GM18858 (cell line): ENCODE data around the gene CSGALNACT2.
"Not testable (repeated sequence)": the region's sequence is repeated elsewhere in the genome, so short reads cannot be mapped to it uniquely, and the experiment has no call there.

Source experiments
- ATAC-seq: cut with Tn5 transposase; IDR thresholded peaks from one replicate; pipeline ENCODE4 v1.9.1; 2021; ENCODE audit not compliant: unreplicated experiment

The CSGALNACT2 gene

DNA sequence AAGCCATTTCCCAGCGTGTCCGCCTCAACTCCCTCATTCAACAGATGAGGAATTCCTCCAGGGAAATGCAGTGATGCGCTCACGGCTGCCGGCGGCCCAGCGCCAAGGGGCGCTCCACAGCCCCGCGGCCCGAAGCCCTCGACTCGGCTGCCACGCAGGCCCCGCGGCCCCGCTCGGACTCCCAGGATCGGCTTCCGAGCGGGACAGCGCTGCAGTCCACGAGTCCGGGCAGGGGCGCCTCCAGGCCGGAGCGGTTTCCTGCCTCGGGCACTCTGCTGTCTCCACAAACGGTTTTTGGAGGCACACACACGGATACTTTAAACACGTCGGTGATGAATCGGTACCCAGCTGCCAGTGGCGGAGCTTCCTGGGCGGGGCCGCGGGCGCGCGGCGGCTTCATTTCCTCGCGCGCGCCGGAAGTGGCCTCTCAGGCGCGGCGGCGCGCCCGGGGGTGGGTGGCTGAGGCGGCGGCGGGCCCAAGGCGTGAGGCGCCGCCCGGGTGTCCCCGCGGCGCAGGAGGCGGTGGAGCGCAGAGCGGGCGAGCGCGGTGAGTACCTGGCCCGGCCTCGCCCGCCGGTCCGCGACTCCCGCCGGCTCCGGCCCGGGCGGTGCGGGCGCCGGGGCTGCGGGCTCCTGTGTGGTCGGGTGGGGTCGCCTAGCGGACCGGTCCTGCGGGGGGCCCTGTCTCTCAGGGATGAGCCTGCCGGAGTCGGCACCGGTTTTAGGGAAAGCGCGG lies at the start of gene CSGALNACT2:
CSGALNACT2 (plus strand) TSS at position 425 of the 736 bp plus-strand sequence. CDS start 16,705 bp downstream, outside the sequence.
- ATAC-seq: peak; percentile 53

DNA sequence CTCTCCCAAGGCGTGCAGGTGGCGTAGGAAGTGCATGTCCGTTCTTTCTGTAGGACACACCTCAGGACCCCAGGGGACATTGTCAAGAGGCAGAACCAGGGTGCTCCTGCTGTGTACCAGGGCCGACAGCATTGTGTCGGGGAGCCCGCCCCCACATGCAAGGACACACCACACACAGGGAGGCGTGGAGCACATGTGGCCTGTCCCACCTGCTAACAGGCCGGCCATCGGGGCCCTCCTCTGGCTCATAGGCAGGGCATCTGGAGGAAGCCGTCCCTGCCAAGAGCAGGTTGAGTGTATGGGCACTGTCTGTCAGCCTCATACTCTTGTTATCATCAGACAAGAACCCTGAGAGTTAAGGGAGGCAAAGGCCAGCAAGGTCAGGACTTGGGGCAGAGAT lies 48.7 kb upstream of the CSGALNACT2 start:
- no peak for ATAC-seq

DNA sequence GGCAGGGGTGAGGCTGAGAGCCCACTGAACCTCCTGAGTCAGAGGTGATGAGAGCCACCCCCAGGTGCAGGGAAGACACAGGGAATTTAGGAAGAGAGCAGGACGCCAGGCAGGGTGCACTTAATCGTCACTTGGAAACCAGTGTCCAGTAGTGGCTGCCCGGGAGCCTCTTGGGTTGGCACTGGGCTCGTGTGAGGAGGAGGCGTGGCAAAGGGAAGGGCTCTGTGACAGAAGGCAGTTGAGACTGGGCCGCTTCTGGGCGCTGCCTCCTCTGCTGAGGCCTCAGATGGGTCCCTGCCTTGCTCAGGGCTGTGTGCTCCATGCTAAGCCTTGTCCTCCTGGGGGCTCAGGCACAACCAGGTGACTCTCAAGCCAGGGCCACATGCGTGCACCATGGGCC lies 48.1 kb upstream of the CSGALNACT2 start:
- ATAC-seq: no peak

DNA sequence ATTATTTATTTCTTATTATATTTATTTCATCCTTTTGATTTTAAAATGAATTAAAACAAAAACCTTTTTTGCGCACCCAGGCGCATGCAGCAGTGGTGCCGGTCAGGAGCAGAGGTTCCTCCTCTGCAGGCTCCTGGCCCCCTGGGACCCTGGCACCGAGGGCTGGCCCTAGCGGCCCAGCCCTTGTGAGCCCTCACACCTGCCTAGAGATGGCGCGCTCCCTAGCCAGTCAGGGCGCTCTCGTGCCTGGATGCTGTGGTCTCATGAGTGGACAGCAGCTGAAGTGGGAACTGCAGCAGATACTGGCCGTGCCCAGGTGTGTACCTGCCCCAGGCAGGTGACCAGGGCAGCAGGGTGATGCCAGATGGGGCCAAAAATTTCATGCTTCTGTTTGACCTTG lies 47.6 kb upstream of the CSGALNACT2 start:
- ATAC-seq: no peak

DNA sequence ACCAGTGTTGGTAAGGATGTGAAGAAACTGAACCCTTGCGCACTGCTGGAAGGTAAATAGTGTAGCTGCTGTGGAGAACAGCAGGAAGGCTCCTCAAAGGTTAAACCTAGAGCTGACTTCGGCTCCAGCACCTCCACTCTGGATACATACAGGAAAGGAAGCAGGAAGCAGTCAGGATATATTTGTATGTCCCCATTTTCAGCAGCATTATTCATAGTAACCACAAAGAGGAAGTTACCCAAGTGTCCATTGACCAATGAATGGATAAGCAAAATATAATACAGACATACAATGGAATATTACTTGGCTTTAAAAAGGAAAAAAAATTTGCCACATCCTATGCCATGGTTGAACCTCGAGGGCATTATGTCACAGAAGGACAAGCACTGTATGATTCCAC lies 46.4 kb upstream of the CSGALNACT2 start:
- ATAC-seq: no peak

- no peak for ATAC-seq
Observed at GRCh38 chr10:43093423-43094076, 44.7 kb upstream of the CSGALNACT2 start.

GRCh38 chr10:43094085-43094484 lies 44.2 kb upstream of the CSGALNACT2 start:
- ATAC-seq: no peak

- not testable (repeated sequence) for ATAC-seq
Observed at GRCh38 chr10:43099339-43099738, 38.9 kb upstream of the CSGALNACT2 start.

DNA sequence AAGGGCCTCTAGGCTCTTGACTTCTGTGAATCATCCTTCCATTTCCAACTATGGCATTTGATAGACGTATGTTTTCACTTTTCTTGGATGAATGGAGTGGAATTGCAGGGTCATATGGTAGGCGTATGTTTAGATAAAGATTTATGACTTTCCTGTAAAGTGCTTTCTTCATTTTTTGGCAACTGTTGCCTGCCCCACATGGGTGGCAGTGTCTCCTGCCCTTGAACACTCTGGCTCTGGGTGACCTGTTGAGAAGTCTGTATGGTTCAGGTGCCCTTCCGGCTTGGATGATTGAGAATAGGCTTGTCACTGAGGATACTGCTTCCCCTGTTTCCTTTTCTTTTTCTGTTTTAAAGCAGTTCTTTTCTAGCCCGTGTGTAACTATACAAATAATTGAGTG lies 38.3 kb upstream of the CSGALNACT2 start:
- ATAC-seq: no peak

- ATAC-seq: no peak
Observed at GRCh38 chr10:43100366-43100765, 37.9 kb upstream of the CSGALNACT2 start.

GRCh38 chr10:43102063-43102828 lies 36.0 kb upstream of the CSGALNACT2 start:
- ATAC-seq: no peak

DNA sequence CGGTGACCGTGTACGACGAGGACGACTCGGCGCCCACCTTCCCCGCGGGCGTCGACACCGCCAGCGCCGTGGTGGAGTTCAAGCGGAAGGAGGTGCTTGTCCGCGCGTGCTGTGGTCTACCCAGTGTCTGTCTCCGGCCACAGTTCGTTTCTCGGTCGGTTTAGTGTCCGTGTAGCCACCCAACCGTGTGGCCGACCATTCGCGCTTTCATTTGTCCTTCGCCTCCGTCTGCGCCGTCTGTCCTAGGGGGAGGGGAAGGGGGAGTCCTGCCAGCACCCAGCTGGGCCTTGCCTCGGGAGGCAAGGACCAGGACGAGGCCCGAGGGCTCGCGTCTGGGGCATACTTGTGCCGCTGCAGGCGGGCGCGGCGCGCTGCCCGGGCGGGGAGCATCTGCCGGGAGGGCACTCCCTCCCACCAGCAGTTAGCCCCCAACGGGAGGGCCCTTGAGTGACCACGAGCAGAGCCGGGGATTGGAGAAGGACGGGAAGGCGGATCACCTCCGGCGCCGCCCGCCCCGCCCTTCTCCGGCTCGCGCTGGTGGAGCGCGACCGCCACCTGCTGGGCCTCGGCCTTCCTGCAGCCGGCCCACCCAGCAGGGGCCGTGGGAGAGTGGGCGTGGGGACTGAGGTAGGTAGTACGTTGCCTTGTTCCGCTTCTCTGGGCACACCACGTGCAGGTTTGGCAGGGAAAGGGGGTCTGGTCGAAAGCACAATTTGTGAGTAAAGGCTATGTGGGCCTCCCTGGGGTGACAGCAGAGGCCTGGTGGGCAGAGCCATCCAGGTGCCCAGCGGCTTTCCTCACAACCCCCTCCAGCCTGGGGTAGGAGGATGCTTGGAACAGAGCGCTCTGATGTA lies 32.9 kb upstream of the CSGALNACT2 start:
- ATAC-seq: peak; percentile 78

- ATAC-seq: no peak
Observed at GRCh38 chr10:43105956-43106229, 32.4 kb upstream of the CSGALNACT2 start.

DNA sequence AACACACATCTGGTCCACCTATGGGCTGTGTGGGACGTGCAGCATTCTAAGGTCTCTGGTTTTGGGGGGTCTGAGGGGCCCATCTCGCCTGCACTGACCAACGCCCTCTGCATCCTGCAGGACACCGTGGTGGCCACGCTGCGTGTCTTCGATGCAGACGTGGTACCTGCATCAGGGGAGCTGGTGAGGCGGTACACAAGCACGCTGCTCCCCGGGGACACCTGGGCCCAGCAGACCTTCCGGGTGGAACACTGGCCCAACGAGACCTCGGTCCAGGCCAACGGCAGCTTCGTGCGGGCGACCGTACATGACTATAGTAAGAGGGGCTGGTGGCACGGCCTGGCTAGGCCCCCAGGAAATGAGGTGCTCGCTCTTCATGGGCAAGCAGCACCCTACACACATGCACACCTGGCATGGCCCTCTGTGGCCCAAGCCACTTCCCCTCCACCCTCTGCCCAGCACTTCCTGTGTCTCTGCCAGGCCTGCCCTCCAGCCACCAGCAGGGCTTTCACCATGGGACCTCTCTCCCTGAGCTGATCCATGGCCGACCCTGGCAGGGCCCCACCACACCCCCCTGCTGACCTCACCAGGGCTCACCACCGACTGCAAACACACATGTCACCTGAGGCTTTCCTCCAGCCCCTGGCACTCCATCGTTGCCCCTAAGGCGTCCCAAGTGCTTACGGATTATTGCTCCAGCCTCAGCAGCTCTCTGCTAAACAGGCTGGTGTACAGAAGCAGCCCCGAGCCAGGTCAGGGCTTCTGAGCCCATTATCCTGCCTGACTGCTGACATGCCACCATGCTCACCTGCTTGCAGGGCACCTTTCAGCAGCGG lies 31.8 kb upstream of the CSGALNACT2 start:
- no peak for ATAC-seq

DNA sequence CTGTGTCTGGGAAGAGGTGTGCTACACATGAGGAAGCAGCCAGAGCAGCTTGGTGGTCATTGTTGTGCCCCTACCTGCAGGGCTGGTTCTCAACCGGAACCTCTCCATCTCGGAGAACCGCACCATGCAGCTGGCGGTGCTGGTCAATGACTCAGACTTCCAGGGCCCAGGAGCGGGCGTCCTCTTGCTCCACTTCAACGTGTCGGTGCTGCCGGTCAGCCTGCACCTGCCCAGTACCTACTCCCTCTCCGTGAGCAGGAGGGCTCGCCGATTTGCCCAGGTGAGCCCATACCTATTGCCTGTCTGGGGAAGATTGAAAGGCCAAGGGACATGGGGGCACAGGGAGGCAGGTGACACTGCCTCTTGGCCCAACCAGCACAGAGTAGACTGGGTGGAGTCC lies 29.3 kb upstream of the CSGALNACT2 start:
- ATAC-seq: no peak

GRCh38 chr10:43109671-43110249 lies 28.5 kb upstream of the CSGALNACT2 start:
- ATAC-seq: no peak

DNA sequence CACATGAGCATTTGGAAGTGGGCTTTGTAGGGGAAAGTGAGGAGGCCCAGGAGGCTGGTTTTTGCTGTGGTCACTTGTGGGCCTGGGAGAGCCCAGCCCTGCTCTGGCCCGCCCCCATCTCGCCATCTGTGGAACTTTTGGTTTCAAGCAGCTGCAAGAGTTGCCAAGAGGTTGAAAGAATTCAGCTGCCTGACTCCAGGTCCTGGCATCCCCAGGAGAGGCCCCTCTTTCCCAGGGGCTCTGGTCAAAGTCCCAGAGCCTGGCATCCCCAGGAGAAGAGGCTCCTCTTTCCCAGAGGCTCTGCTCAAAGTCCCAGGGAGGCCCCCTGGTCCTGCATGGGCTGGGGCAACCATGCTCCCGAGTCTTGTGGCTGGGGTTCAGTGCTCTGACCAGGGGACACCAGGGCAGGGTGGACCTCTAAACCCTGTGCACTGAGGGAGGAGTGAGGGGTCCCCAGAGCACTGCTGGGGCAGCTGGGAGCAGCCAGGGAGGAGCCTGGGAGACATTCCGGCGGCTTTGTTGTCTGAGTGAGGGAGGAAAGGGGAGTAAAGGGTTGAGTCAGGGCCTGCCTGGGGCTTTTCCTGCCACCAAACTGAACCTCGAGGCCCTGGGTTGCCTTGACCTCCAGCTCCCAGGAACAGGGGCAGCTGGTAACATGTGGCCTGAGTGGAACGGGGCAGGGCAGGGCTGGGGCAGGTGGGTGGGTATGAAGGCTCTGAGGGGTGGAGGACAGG lies 27.7 kb upstream of the CSGALNACT2 start:
- ATAC-seq: peak; percentile 60

GRCh38 chr10:43111101-43111500 lies 27.1 kb upstream of the CSGALNACT2 start:
- no peak for ATAC-seq

DNA sequence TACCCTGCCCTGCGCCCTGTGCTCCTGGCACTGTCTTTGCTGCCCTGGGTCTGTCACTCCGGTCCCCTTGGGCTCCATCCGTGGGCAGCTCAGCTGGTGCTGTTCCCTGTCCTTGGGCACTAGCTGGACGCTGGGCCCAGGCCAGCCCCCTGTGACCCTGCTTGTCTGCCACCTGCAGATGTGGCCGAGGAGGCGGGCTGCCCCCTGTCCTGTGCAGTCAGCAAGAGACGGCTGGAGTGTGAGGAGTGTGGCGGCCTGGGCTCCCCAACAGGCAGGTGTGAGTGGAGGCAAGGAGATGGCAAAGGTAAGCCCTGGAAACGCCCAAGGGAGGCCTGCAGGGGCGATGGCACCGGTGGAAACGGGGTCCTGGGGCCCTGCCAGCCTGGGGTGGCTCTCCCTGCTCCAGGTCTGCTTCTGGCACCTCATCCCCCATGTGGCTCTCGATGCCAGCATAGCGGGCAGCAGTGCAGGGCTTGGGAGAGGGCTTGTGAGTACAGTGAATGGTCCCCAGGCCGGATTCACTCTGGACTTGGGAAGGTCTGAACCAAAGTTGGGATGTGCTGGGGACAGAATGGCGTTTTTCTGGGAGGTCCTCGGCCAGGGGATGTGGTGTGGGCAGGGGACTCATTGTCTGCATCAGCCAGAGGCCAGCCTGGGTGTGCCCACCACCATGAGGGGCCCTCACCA lies 26.2 kb upstream of the CSGALNACT2 start:
- ATAC-seq: no peak
